Measurements from ENCODE around the gene GLS.
A peak's percentile ranks its signal among the peaks of the same experiment; 100 is the strongest.
"Not testable (repeated sequence)": the region's sequence is repeated elsewhere in the genome, so short reads cannot be mapped to it uniquely, and the experiment has no call there.

The GLS gene

DNA sequence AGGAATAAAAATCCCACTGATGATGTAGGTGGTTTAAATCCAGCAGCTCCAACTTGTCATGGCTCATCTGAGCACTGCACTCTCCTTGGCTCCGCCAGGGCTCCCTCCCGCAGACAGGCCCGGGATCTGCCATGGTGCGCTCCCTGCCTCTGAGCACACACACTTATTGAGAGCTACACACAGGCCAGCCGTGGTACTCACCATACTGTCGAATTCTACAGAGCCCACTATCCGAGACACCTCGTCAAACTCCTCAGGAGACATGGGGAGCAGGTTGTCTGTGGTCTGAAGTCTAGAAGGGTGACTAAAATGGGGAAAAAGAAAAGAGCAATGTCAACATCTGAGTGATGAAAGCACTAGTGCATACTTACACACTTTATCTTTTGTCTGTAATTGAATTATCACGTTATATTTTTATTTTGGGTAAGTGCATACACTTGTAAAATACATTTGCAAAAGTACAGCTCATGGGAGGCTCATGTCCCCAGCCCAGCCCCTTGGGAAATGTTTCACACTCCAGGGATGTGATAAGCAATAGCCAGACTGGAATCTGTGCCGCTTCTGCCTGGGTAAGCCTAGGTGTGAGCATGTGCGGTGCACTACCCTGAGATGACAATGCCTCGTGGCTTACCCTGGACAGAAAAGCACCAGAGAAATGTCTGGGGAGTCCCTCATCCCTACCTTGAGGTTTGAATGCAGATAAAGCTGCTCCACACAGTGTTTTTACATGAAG is 94.2 kb downstream of the GLS start:
- no peak for DNase-seq

DNA sequence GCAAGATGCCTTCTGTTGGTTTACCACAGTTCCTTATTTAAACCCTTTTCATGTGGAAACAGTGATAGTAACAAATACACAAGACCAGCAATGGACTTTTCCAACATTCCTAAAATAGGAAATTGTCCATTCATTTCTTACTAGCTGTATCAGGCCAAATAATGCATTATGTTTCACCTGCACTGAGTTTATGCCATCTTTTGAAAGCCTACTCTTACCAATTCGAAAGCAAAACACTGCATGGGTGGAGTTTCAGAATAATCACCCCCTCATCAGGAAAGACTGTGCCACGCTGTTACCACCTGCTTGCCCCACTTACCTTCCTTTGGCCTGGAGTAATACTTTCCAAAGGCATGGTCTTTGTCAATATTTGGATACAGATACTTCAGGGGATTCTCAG is 95.9 kb downstream of the GLS start:
- DNase-seq: no peak

DNA sequence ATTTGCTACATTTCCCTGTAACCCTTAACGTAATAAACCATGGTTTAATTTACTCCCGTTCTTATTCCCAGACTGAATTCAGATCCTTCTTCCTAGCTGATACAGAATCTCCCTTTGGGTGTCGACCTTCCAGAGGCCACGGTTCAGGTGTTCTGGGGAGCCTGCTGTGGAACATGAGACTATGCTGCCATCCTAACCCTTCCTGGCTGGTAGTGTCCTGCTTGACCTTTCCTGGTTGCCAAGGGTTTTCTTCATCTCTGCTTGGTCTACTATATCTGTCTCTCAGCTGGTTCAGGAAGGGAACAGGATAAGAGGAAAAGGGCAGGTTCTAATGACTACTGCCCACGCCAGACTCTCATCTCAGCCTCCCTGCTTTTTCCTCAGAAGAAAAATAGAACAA is 96.9 kb downstream of the GLS start:
- DNase-seq: no peak

DNA sequence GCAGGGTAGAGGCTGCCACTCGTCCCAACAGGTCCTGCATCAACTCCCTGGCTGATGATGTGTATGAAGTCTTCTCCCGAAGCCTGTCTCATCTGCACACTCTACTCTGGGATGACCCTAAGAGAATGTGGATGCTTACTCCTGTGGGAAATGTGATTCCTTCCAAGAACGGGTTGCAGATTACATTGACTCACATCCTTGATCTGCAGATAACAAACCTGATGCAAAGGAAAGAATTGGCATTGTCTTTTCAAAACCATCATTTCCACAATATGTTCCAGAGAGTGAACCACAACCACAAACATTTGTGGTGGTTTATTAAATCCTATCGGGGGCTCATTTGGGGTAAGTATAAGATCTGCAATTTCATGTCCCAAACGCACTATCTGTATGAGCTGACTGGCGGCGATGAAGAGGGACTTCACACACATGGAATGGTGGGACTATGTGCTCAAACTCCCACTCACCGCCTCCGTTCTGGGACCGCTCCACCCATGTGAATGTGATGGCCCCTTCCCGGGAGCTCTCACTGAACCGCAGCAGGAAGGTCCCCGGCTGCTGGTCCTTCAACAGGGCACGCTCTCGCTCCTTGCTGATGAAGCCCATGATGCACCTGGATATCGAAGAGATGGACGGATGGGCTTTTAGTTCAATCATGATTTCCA is 97.9 kb downstream of the GLS start:
- DNase-seq: peak; percentile 75

DNA sequence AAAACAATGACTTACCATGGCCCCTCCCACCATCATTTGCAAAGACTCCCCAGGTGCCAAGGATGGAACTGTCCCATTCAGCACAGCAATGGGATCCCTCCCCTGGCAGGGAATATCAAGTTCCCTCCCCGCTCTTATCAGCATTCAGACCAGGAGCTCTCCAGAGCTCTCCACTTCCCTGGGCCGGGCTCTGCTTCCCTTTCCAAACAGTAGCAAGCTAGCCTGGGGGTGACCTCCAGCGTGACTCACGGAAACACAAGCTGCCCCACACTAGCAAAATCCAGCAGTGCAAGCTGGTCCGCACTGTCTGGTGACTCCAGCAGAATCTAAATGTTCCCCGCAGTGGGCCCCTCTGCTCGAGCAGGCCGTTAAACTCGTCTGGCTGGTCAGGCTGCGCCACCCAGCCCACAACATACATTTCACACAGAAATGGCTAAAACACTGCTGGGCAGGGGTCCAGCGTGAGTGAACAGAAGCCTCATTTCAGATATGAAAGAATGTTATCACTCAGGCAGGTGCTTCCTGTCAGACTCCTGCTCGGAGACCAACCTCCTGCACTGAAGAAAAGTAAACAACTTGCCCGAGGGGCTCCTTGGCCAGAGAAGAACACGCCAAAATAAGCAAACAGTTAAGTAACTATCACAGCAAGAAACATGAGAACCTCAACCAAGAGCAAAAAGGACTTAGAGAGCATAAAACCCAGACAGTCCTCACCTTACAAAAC is 99.4 kb downstream of the GLS start:
- peak; percentile 32 for DNase-seq

DNA sequence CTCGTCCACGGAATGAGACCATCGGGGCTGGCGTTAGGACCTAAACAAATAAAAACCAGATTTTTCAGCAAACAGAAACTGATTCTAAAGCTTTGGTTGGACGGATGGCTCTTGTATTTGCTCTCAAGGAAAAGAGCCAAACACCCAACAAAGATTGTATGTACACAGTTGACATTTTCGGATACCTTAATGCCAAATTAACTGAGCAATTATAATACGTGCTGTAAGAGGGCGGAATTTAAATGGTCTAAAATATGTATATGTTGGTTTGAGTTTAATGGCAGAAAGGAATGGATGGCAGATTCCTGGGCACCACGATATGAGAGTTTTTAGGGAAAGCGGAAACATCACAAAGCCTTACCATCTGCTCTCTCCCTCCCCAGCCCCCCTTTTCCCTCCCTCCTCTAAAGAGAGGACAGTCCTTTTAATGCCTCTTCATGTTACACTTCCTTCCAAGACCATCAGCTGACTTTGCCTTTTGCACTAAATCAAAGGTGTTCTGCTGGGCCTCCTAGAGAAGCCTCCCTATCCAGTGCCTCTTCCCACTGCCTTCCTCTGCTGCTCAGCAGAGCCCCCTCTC is 100.1 kb downstream of the GLS start:
- DNase-seq: no peak

DNA sequence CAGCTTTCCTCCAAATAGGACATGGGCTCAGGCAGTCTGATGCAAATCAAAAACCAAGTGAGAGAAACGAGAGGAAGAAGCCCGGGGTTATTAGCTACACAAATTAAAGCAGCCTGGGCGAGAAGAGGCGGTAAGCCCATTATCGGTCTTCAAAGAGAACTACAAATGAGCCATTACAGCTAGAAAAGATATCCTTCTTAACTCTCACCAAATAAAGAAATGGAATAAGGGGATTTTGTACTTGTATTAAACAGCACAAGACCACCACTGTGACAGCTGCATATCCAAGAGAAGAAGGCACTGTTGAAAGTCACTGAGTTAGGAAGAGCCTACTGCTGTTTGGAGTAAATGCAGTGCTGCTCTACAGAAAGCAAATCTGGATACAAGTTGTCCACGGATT is 100.7 kb downstream of the GLS start:
- no peak for DNase-seq

DNA sequence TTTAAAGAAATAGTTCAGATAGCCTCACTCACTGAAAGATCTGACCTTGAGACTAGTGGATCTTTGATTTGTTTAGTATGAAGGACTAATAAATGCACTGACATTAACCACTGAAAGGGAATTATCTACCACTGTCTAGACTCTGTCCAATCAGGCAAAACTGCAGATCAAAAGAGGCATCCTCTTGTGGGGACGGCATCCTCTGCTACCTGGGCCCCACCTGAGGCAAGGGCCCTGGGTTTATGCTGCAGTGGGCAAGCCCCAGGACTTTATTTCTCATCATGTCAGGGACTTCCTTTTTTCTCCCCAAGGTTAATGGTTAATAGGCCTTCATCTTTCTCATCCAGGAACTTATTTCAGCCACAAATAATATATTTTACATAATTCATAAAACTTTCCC is 101.1 kb downstream of the GLS start:
- no peak for DNase-seq

DNA sequence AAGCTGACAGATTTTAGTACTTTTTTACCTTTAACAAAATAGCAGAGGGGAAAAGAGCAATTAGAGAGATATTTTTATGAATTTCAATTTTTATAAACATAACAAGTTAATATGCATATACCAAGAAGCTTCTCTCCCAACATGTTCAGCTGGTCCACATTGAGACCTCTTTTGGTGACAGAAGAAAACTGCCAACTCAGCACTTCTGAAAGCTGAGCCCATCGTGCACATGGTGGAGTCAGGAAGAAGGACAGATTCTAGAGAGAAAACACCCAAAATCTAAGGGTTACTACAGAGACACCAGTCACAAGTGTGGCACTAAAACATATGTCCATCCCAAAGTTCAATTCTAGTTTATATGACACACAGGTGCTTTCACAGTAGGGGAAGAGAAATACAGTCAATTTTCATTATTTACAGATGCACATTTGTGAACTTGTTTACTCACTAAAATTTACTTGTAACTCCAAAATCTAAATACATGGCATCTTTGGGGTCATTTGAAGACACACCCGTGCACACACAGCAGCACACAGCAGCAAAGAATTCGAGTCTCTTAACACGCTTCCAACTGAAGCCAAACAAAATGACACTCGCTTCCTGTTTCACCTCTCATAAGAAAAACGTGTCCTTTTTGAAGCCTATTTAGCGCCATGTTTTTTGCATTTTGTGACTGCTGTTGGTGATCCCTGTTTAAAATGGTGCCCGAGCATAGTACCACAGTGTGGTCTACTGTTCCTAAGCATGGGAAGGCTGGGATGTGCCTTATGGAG is 101.8 kb downstream of the GLS start:
- no peak for DNase-seq

DNA sequence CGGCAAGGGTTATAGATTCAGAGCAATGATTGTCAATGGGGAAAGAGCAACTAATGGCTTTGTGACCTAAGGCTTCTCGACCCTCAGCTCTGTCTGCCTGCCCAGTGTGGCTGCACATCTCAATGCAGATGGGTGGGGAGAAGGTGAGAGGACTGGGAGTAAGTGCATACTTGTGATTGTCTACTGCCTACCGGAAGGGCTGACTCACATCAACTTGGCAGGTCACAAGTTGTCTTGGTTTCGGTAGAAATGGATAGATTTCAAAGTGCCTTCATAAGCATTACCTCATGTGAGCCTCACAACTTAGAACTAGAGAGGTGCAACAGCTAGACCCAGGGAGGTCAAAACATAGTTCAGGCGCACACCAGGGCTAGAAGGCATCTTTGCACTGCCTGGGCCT is 104.0 kb downstream of the GLS start:
- DNase-seq: peak; percentile 69

DNA sequence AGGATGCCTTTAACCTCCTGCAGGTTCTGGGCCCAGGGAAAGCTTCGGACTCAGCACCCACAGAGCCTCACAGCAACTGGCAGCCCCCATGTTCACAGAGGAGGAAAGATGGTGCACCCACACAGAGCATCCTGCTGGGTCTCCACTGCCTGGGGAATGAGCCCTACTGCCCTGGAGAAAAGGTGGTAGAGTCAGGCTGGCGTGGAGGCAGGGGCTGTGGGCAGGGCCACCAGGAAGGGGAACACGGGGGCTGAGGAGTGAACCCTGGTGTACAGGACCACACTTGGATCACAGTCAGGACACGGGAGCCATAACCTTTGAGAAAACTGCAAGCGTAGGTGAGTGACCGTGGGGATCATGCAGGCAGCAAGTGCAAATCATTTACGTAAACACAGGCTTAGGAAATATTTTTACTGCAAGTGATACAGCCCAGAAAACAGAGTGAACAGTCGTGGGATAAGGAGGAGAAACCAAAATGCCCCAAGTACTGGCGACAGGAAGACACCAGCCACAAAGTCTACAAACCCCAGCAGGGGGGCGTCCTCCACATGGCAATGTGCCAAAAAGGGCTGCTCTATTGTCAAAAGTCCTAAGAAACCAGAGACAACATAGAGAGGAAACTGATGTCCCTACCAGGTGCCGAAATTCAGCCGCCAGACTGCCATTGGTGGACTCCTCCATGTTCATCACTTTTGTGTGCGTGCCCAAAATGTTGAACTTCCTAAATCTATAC is 105.8 kb downstream of the GLS start:
- no peak for DNase-seq

DNA sequence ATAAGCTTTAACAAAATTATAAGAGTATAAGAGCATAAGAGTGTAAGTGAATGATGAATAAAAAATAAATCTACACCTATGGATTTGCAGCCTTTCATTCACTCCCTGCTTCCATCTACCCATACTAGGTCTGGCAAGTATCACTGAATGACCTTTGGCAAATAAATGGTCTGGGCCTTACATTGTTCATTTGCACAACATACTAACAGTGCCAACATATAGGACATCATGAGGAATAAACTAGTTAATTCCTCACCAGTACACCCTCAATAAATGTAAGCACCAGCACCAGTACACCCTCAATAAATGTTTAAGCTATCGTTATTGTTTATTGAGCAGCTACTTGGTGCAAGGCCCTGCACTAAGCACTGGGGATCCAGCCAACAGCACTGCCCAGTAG is 106.5 kb downstream of the GLS start:
- DNase-seq: no peak

DNA sequence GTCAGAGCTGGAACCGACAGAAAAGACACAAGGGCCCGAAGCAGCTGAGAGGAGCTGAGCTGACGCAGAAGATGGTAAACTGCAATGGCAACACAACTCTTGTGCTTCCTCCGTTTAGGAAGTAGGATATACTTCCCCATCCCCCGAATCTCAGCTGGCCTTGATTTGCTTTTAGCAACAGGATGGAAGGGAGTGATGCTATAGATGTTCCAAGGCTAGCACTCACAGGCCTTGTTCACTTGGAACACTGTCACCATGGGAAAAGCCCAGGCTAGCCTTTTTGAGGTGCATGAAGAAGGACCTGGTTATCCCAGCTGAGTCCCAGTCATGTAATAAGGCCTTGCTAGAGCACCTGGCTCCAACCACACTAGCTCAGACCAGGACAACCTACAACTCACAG is 107.3 kb downstream of the GLS start:
- no peak for DNase-seq

DNA sequence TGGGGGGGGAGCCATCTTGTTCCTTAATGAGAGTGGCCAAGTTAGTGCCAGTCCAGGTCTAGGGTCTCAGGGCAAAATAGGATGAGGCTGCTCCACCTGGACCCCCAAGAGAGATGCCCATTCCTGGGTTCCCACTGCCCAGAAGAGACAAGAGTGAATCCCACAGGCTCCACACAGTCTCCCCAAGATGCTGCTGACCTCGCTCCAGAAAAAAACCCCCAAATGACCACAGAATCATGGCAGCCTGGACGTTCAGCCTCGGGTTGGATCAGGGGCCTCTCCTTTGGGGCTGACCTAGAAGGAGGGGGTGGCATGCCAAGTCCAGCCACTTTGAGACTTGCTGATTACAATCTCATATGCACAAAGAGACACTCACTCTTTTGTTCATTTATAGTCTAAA is 108.3 kb downstream of the GLS start:
- no peak for DNase-seq

DNA sequence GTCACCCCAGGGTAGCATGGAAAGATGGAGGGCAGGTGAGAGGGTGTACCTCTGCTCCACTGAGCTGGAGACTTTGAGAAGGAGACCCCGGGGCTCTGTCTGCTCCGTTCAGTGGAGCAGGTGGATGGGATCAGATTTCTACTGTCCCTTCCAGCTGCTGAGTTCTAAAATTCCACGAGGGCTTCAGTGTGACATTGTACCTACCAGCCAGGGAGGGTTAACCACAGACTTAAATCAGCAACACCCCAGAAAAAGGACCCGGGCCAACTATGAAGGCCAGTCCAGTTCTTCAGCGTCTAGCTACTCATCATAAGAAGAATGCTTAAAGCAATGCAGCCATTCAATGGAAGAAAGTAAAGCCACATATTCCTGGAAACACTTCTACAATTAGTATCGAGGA is 109.5 kb downstream of the GLS start:
- no peak for DNase-seq

DNA sequence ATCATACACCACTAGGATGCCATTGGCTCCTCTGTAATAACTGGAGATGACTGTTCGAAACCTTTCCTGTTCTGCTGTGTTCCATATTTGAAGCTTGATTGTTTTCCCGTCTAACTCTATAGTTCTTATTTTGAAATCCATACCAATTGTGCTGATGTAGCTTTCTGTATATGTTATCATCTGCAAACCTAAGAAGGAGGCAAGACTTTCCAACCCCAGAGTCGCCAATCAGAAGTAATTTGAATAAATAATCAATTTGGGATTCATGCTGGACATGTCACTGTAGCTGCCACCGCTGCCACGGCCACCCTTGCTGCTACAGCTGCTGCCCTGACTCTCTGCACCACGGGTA is 112.6 kb downstream of the GLS start:
- DNase-seq: no peak

DNA sequence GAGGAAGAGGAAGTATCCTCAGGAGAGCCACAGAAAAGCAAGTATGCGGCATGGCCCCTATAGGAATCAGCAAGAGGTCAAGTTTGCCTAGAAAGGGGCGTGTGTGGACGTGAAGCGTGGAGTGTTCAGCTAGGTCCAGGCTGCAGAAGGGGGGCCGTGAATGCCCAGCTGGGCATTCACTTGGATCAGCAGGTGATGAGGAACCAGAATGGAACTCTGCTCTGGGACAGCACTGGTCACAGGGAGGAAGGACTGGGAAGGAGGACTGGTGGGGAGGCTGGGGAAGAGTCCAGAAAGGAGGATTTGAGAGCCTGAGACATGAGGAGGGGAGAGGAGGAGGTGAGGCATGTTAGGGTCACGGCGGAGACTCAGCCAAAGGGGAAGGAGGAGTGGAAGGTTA is 113.5 kb downstream of the GLS start:
- no peak for DNase-seq

DNA sequence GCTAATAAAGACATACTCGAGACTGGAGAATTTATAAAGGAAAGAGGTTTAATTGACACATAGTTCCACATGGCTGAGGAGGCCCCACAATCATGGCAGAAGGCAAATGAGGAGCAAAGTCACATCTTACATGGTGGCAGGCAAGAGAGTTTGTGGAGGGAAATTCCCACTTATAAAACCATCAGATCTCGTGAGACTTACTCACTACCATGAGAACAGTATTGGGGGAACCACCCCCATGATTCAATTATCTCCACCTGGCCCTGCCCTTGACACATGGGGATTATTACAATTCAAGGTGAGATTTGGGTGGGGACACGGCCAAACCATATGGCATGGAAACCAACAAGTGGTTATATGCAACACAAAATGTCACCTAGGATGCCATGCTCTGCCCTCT is 114.7 kb downstream of the GLS start:
- DNase-seq: not testable (repeated sequence)

DNA sequence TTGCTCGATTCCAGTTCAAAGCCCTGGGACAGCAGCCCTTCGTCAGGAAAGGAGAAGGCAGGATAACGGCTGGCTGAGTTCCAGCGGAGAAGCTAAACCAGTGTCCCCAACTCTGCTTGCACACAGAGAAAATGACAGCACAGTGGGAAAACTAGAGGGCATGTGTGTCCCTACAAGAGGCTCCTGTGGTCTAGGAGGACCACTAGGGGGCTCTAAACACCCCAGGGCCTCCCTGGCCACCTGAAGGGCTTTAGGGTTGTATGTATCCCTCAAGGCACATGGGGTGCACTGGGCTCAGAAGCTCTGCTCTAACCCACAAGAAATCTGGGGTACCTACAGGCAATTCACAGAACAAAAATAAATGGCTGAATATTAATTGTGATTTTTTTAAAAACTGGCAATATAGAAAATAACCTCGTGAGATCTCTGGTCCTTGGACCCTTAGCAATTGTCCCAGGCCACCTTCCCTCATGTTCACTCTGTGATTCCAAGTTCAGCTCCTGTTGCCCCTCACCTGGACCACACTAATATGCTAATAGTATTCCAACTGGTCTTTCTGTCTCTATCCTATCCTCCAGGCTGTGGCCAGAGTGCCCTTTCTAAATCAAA is 115.8 kb downstream of the GLS start:
- peak; percentile 45 for DNase-seq

DNA sequence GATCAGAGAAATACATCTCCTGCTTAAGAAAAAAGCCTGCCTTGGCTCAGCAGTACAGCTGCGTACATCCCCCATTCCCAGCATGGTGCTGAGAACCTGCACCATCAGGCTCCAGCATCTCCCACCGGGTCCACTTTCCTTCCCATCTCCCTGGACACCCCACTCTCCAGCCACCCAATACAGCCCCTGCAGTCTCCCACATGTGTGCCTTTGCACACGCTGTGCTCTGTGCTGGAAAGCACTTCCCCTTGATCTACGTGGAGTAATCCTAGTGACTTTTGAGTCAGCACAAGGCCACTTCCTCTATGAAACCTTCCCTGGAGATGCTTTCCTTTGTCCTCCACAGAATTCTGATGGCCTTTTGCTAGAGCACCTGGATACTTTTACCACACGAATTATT is 116.3 kb downstream of the GLS start:
- no peak for DNase-seq

DNA sequence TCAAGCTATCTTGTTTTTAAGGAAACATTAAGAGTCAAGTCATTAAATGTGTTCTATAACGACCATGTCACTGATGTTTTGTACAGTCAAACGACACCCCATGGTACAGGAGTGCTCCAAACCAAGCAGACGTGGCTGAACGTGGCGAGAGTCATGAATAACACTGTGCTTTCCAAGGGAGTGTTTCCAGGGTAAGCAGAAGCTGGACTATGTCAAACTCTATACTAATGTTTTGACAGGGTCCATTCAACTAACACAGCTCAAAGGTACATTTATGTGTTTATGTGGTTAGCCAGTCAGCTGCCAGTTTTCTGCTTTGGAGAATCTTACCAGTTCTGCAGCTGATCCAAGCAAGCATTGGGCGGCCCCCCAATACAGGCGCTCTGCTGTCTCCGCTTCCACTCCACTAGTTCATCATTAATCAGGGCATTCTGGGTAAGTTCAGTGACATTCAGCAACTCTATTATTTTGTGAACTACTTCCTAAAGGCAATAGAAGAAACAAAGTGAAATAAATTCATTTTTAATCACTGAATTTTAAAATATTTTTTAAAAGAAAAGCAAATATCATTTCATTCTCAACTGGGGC is 117.0 kb downstream of the GLS start:
- no peak for DNase-seq

DNA sequence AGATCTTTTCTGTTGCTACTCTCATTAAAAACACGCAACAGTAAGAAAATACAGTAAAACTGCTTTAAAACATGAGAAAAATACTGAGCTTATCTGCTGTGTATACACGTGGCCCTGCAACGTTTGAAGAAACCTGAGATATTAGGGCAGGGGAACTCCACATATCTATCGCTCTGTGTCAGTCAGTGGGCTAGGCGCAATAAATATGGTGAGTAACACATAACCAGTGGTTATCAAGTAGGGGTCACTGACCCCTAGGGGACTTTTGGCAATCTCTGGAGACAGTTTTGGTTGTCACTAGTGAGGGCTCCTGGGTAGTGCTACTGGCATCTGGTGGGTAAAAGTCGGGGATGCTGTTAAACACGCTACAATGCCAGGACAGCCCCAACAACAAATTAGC is 118.4 kb downstream of the GLS start:
- DNase-seq: no peak
